Dedifferentiated amniotic fluid mesenchymal stem cell (primary cell): ENCODE results near the gene CKM.

Source experiments
- DNase-seq: peaks from one replicate; pipeline ENCODE4 v3.0.0-alpha.2; 2016; ENCODE audit errors: extremely low spot score

The CKM gene

GRCh38 chr19:45322744-45323281, at the start of gene CKM:
Gene CKM, minus strand, starts transcription at chr19:45322875. Its CDS starts 3,162 bp downstream, at chr19:45319713.
- no peak for DNase-seq

DNA sequence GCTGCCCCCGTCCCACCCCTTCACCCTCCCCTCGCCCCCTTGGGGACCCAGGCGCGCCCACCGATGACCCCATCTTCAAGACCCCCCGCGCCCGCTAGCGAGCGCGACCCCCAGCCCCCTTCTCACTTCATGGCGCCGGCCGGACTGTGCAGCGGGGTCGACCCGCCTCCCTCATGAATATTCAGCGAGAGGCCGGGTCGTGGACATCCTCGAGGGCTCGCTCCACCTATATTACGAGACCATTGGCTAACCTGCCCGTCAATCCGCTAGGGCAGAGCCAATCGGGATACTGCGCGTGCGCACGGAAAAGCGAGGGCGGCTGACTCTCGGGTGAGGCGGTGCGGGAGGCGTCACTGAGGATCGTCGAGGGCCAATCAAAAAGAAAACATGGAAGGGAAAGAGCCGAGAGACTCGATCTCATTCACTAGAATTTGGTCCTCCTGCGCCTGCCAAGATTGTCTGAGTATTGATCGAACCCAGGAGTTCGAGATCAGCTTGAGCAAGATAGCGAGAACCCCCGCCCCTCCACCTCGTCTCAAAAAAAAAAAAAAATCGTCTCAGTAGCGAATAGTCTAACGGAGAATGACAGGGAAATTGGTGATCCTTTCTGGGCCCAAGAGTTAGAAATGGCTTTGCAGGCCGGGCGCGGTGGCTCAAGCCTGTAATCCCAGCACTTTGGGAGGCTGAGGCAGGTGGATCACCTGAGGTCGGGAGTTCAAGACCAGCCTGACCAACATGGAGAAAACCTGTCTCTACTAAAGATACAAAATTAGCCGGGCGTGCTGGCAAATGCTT, 47.9 kb upstream of the CKM start, which contains the start of gene ERCC2:
TSS of gene ERCC2 (minus strand) at position 164 of the 795 bp plus-strand sequence. CDS start at position 131, 33 bp downstream.
- DNase-seq = peak; percentile 99

GRCh38 chr19:45368737-45369340, 46.2 kb upstream of the CKM start:
- no peak for DNase-seq

- DNase-seq = no peak
Observed at GRCh38 chr19:45368127-45368526, 45.5 kb upstream of the CKM start.

GRCh38 chr19:45364696-45365095, 42.0 kb upstream of the CKM start:
- DNase-seq = no peak

DNA sequence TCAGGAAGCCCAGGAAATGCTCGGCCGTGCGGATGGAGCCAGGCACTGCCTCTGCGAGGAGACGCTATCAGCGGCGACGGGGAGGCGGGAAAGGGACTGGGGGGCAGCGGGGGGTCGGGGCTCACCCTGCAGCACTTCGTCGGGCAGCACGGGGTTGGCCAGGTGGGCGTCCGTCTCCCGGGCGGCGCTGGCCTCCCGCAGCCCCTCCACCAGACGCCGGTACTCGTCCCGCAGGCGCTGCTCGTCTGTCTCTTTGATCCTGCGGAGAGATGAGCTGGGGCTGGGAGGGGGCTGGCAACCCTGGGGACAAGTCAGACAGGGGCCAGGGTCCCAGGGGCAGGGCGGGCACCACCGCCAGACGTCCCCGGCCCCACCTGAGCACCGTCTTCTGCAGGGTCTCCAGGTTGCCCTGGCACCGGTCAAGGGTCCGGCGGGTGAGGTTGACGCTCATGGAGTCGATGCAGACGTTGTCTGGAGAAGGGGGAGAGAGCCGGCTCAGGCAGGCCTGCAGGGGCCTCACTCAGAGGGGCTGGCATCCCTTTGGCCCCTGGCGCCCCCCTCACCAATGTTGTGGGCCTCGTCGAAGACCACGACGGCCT, 41.3 kb upstream of the CKM start:
- DNase-seq = no peak

DNA sequence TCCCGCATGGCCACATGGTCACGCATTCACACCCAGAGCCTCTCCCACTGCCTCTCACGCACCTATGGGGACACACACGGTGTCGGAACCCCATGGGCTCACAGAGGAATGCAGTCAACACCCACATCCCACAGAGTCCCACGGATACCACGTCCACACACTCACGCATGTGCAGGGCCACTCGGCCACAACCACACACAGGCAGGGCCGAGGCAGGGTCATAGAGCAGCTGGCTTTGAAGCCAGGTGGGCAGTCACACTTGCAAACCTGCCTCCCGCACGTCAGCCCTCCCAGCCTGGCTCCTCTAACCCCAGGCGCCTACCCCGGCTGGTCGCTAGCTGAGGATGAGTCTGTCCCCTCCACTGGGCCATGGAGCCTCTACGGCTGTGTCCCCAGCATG, 39.6 kb upstream of the CKM start:
- no peak for DNase-seq

- no peak for DNase-seq
Observed at GRCh38 chr19:45361608-45362007, 38.9 kb upstream of the CKM start.

- DNase-seq = no peak
Observed at GRCh38 chr19:45358213-45358792, 35.6 kb upstream of the CKM start.

DNA sequence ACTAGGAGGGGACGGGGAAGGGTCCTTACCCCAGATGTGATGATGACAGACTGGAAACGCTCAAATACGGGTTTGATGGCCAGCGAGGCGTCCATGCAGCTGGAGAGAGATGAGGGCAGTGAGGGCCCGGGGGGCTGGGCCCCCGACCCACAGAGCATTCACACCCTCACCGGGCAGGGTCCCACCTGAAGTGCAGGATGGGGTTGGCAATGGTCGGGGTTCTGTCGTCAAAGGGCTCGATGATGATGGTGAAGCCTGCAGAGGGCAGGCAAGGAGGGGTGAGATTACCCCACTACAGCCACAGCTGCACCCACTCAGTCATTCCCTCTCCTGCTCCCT, 34.7 kb upstream of the CKM start:
- no peak for DNase-seq

GRCh38 chr19:45356760-45357444, 34.2 kb upstream of the CKM start:
- DNase-seq = no peak

GRCh38 chr19:45355910-45356309, 33.2 kb upstream of the CKM start:
- no peak for DNase-seq

DNA sequence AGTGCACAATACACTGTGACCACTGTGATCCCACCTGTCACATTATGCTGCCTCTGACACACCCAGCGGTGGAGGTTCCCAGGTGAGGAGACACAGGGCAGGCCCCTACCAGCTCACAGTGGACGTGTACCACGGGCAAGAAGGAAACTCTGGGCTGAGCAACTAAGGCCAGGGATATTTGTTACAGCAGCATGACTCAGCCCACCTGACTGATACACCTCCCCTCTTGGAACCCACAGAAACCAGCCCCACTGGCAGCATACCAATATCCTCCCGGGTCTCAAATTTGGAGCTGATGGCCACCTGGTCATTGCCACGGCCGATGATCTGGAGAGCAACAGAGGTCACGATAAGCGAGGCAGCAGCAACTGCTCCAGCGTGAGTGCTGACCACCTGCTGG, 32.7 kb upstream of the CKM start:
- no peak for DNase-seq

DNA sequence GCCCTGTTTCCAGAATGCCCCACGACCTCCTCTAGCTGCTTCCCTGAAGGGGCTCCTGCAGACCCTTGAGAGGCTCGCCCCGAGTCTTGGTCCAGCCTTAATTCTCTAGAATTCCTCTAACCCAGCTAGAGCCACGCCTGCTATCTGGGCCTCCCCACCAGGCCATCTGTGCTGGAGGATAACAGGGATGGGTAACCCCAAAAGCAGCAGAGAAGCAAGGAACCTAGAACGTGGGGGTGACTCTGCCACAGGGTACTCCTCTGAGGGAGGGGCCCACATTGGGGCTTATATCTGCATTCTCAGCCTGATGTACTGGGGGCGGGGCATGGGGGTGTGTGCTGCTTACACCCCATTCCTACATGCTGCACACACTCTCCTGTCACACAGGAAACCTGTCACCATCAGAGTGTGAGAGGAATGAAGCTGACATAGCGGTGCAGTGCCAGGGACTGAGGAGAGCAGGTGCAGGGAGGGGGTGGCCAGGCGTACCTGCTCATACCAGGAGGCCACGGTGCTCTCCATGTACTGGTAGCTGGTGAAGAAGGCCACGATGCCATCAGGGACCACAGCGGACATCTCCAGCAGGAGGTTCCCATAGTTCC, 31.7 kb upstream of the CKM start:
- DNase-seq = no peak

- DNase-seq = no peak
Observed at GRCh38 chr19:45352914-45353796, 30.5 kb upstream of the CKM start.

DNA sequence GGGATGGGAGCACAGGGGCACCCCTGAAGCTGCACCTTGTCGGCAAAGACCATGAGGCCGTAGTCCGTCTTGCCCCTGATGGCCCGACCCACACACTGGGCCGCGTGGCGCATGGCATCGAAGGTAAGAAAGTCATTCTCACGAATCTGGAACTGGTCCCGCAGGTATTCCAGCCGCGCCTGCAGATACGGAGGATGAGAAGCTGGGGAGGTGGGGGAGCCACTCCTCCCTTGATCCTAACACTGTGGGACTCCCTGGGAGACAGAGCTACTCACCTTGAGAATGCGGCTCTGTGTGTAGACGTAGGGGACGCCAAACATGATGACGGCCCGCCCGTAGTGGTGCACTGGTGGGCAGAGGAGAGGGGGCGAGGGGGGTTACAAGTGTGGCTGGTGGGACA, 29.8 kb upstream of the CKM start:
- no peak for DNase-seq

GRCh38 chr19:45352062-45352461, 29.4 kb upstream of the CKM start:
- no peak for DNase-seq

- no peak for DNase-seq
Observed at GRCh38 chr19:45351401-45351952, 28.8 kb upstream of the CKM start.

- DNase-seq = no peak
Observed at GRCh38 chr19:45350477-45351058, 27.9 kb upstream of the CKM start.

DNA sequence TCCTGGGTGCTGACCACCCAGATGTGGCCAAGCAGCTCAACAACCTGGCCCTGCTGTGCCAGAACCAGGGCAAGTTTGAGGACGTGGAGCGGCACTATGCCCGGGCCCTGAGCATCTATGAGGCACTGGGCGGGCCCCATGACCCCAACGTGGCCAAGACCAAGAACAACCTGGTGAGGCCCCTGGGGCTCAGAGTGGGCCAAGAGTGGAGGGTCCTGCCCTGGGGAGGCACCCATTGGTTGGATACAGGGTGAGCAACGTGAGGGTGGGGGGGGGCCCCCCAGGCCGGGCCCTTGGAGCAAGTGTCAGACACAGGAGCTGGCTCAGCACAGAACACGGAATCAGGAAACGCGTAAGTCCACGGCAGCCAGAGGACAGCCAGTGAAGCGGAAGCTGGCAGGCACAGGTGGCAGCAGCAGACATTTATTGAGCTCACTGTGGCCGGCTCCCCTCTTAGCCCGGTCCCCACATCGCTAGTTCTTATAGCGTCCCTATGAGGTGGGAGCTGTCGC, 26.8 kb upstream of the CKM start:
- DNase-seq = no peak
